HCT116 (cell line): Measurements from ENCODE around the gene CX3CR1. TPM values are rescaled to one million over a fixed set of nuclear protein-coding genes. Genes with fewer than 3 reads are reported as not detected.

Experiments used
- ATAC-seq: fragments of 200-7000 bp; cut with Tn5 transposase; 2 replicates; pipeline ENCODE4 v1.9.1; 2020; ENCODE audit warnings: mild to moderate bottlenecking, moderate library complexity
- BruUV-seq: library from RNA; stranded (reverse); fragments of 400-500 nt; replicated peaks from 2 replicates; lab custom pipeline; 2021; lab: Mats Ljungman, UMichigan
- CTCF ChIA-PET: fragments of 300-600 bp; sonication (Branson Sonifier 250); formaldehyde crosslinking; loops from one replicate; lab custom pipeline; 2021; ENCODE audit warnings: antibody characterized with exemption; lab: Charles Lee
- POLR2A ChIA-PET: fragments of 300-600, 350-600 bp; sonication (Branson Sonifier 250); formaldehyde crosslinking; loops from one replicate; lab custom pipeline; 2021; ENCODE audit warnings: antibody characterized with exemption; lab: Charles Lee
- RAD21 ChIA-PET, 2 experiments: fragments of 300-600 bp; sonication (Branson Sonifier 250); formaldehyde crosslinking; loops; one replicate each; lab custom pipeline; 2023; ENCODE audit warnings: low total read pairs in 2 of 2; ENCODE audit not compliant: uncharacterized antibody in 2 of 2, unreplicated experiment in 2 of 2, low non-redundant PET in 1 of 2; lab: Charles Lee
- DNase-seq: peaks from one replicate; pipeline ENCODE4 v3.0.0-alpha.2; 2010; ENCODE audit warnings: low read depth, low spot score
- H2AFZ ChIP-seq: fragments of 200-600 bp; shearing (Covaris generic), sonication (generic); 2 replicates; pipeline ENCODE4 v1.6.1; 2017; ENCODE audit warnings: low read depth, mixed run types, mixed read lengths, antibody characterized with exemption, low read length; ENCODE audit not compliant: poor library complexity, severe bottlenecking
- H3K27ac ChIP-seq: 2 replicates; pipeline ENCODE4 v1.5.1; 2012; ENCODE audit warnings: low read depth, low read length
- H3K27me3 ChIP-seq: fragments of 200-600 bp; sonication (generic); 2 replicates; pipeline ENCODE4 v1.6.1; 2016; ENCODE audit warnings: mixed run types, low read length, mixed read lengths; ENCODE audit not compliant: insufficient read depth
- H3K36me3 ChIP-seq, 2 experiments: fragments of 200-500 bp in 1 of 2; fragments of 200-600 bp in 1 of 2; sonication (Bioruptor generic) in 1 of 2; sonication (generic) in 1 of 2; 2 replicates each; pipeline versions ENCODE4 v1.5.1 to v1.6.1; 2014 to 2016; ENCODE audit warnings: low read length in 2 of 2, inconsistent platforms in 1 of 2, mixed read lengths in 1 of 2, mixed run types in 1 of 2; ENCODE audit not compliant: insufficient read depth in 2 of 2, control insufficient read depth in 1 of 2
- H3K4me1 ChIP-seq, 2 experiments: fragments of 200-600 bp in 1 of 2; sonication (generic) in 1 of 2; 2 replicates each; pipeline versions ENCODE4 v1.5.1 to v1.6.1; 2012 to 2017; ENCODE audit warnings: low read length in 2 of 2, inconsistent platforms in 1 of 2, mild to moderate bottlenecking in 1 of 2, mixed read lengths in 1 of 2, mixed run types in 1 of 2, moderate library complexity in 1 of 2; ENCODE audit not compliant: insufficient read depth in 2 of 2, control insufficient read depth in 1 of 2
- H3K4me2 ChIP-seq: fragments of 200-600 bp; sonication (generic); 2 replicates; pipeline ENCODE4 v1.6.1; 2017; ENCODE audit warnings: mixed run types, low read length, mixed read lengths
- H3K4me3 ChIP-seq, 2 experiments: fragments of 200-600 bp in 1 of 2; sonication (generic) in 1 of 2; replicated peaks in 1 of 2; 2 replicates each; pipeline ENCODE4 v1.5.1; 2011 to 2016; ENCODE audit warnings: low read length in 2 of 2, control low read depth in 1 of 2, low read depth in 1 of 2, mild to moderate bottlenecking in 1 of 2, mixed read lengths in 1 of 2, mixed run types in 1 of 2
- H3K79me2 ChIP-seq: fragments of 200-600 bp; sonication (generic); 2 replicates; pipeline ENCODE4 v1.6.1; 2017; ENCODE audit warnings: mild to moderate bottlenecking, mixed run types, low read length, moderate library complexity, mixed read lengths; ENCODE audit not compliant: insufficient read depth
- H3K9ac ChIP-seq: fragments of 200-600 bp; sonication (generic); 2 replicates; pipeline ENCODE4 v1.6.1; 2016; ENCODE audit warnings: low read length, mixed read lengths
- H3K9me2 ChIP-seq: fragments of 200-600 bp; sonication (generic), shearing (Covaris generic); 2 replicates; pipeline ENCODE4 v1.6.1; 2017; ENCODE audit warnings: mixed run types, mild to moderate bottlenecking, moderate library complexity; ENCODE audit not compliant: insufficient read depth
- H3K9me3 ChIP-seq, 2 experiments: fragments of 200-500 bp in 1 of 2; fragments of 200-600 bp in 1 of 2; sonication (Bioruptor generic) in 1 of 2; sonication (generic) in 1 of 2; 2 replicates each; pipeline ENCODE4 v1.6.1; 2014 to 2017; ENCODE audit warnings: low read length in 2 of 2, mixed read lengths in 2 of 2, inconsistent platforms in 1 of 2, low read depth in 1 of 2, mild to moderate bottlenecking in 1 of 2, mixed run types in 1 of 2, moderate library complexity in 1 of 2; ENCODE audit not compliant: control insufficient read depth in 1 of 2, insufficient read depth in 1 of 2
- H4K20me1 ChIP-seq: fragments of 200-600 bp; sonication (generic), shearing (Covaris generic); 2 replicates; pipeline ENCODE4 v1.6.1; 2017; ENCODE audit warnings: mixed run types, mild to moderate bottlenecking, moderate library complexity; ENCODE audit not compliant: insufficient read depth
- EGR1 ChIP-seq: IDR thresholded peaks from 2 replicates; pipeline ENCODE4 v1.6.1; 2012; ENCODE audit warnings: low read depth
- POLR2A ChIP-seq: IDR thresholded peaks from 2 replicates; pipeline ENCODE4 v1.7.0; 2011; ENCODE audit warnings: borderline replicate concordance; ENCODE audit not compliant: insufficient read depth, insufficient read length; ENCODE audit errors: extremely low read depth
- RAD21 ChIP-seq: IDR thresholded peaks from 2 replicates; pipeline ENCODE4 v1.6.1; 2012; ENCODE audit warnings: low read depth, mild to moderate bottlenecking
- TCF7L2 ChIP-seq: IDR thresholded peaks from 2 replicates; pipeline ENCODE4 v1.7.0; 2011; ENCODE audit warnings: borderline replicate concordance, inconsistent platforms; ENCODE audit not compliant: insufficient read depth, insufficient read length; ENCODE audit errors: extremely low read depth
- YY1 ChIP-seq: IDR thresholded peaks from 2 replicates; pipeline ENCODE4 v1.6.1; 2011; ENCODE audit warnings: low read length, low read depth, moderate library complexity, mild to moderate bottlenecking; ENCODE audit not compliant: insufficient replicate concordance; ENCODE audit errors: extremely low read depth
- intact Hi-C: fragments of 100-400 bp; cut with micrococcal nuclease; formaldehyde crosslinking; loops from 2 replicates; pipeline ENCODE4 v1.10.0; 2022
- total RNA-seq: library from RNA; stranded (reverse); gene quantifications from one replicate; pipeline ENCODE4 v1.2.1, GENCODE V29; 2021; ENCODE audit not compliant: unreplicated experiment
- TF ChIP-seq, protein P1 (sequence below), 3 experiments: fragments of 200-600 bp in 1 of 3; sonication (generic) in 1 of 3; IDR thresholded peaks in 2 of 3; conservative IDR thresholded peaks in 1 of 3; 2 replicates each; pipeline ENCODE4 v1.5.1; 2012 to 2017; ENCODE audit warnings: low read depth in 2 of 3, low read length in 2 of 3, antibody characterized with exemption in 1 of 3, borderline replicate concordance in 1 of 3, control low read depth in 1 of 3, mild to moderate bottlenecking in 1 of 3, mixed read lengths in 1 of 3, mixed run types in 1 of 3, moderate library complexity in 1 of 3; ENCODE audit not compliant: insufficient read depth in 1 of 3
- TF ChIP-seq, protein P2 (sequence below): IDR thresholded peaks from 2 replicates; pipeline ENCODE4 v1.6.1; 2012

CX3CR1 gene
- total RNA-seq, 1 experiment from 2014 or later: 0.10 TPM

DNA sequence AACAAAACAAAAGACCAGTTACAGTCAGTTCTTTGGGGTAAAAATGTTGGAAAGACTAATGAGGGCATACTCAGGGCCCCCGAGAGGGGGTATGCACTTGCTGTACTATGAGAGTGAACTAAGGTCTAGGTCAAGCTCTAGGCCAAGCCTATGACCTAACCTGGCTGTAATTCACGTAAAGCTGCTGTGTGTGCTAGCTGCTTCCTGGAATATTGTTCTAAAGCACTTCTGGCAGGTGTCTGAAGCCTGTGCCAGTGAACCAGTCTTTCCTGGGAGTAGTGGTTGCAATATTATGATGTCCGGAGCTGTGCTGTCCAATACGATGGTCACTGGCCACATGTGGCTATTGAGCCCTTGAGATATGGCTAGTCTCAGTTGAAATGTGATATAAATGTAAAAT, 13.1 kb upstream of the CX3CR1 start:
- no TSS peak for BruUV-seq
- POLR2A ChIA-PET: no interaction called here
- no peak overlapping the region for H3K27ac ChIP-seq
- no peak overlapping the region for H2AFZ ChIP-seq
- H3K79me2 ChIP-seq: no peaks in the 10 kb centered on the region
- H3K36me3 ChIP-seq: no peaks in the 10 kb centered on the region
- no peak overlapping the region for H3K9ac ChIP-seq
- H3K9me3 ChIP-seq: no peaks in the 10 kb centered on the region
- RAD21 ChIA-PET: no interaction called here
- H3K27me3 ChIP-seq: no peaks in the 10 kb centered on the region
- TF ChIP-seq TCF7L2 (no peak), EGR1 (no peak), POLR2A (no peak)
- TF ChIP-seq, protein P1, sequence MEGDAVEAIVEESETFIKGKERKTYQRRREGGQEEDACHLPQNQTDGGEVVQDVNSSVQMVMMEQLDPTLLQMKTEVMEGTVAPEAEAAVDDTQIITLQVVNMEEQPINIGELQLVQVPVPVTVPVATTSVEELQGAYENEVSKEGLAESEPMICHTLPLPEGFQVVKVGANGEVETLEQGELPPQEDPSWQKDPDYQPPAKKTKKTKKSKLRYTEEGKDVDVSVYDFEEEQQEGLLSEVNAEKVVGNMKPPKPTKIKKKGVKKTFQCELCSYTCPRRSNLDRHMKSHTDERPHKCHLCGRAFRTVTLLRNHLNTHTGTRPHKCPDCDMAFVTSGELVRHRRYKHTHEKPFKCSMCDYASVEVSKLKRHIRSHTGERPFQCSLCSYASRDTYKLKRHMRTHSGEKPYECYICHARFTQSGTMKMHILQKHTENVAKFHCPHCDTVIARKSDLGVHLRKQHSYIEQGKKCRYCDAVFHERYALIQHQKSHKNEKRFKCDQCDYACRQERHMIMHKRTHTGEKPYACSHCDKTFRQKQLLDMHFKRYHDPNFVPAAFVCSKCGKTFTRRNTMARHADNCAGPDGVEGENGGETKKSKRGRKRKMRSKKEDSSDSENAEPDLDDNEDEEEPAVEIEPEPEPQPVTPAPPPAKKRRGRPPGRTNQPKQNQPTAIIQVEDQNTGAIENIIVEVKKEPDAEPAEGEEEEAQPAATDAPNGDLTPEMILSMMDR (IDR thresholded peaks at IDR 0.05 in 2 of 3, conservative IDR thresholded peaks at IDR 0.05 in 1 of 3; ENCODE audit: borderline replicate concordance in 1 of 3, insufficient read depth in 1 of 3, low read depth in 2 of 3, low read length in 2 of 3): no peak
- TF ChIP-seq, all 23 proteins: peak for 0
- intact Hi-C loops: loop anchor here (2.0 to 5.0 kb wide), 2 partner anchors 86 to 241 kb away; partner anchors contain the start of genes SCN11A and WDR48
- Histone ChIP-seq H3K4me2 (no peak overlapping the region), H3K4me3 (no peak overlapping the region), H4K20me1 (no peaks in the 10 kb centered on the region), H3K4me1 (peaks cover 0 to 7% of the 10 kb centered on the region in 2 experiments; a peak in 1 of 4 replicates), H3K9me2 (no peaks in the 10 kb centered on the region)
- DNase-seq: no peak
- CTCF ChIA-PET: interaction anchor here (1.7 to 8.2 kb wide), 4 partner anchors 85 to 293 kb away, joined by 7 to 184 read pairs (median 14); no protein-coding TSS in a partner anchor
- ATAC-seq: no peak

DNA sequence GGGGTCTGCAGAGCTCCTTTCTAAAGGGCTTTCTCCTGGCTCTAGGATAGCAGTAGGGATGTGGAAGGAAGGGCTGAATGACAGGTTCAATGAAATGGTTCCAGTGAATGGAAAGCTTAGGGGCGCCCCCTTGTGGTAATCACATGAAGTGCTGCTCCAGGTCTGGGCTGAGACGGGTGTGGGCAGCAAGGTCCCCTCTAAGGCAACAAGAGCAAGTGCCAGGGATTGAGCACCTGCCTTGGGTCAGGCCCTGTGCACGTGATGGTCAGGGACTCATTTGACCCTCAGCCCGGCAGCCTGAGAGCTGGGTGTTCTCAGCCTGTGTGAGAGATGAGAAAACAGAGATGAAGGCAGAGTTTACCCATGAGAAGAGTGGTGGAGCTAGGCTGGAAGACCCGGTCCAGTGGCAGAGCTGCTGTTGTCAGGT, 12.1 kb upstream of the CX3CR1 start:
- peak; percentile 44 for DNase-seq
- H3K36me3 ChIP-seq: no peaks in the 10 kb centered on the region
- no peaks in the 10 kb centered on the region for H3K79me2 ChIP-seq
- no peak overlapping the region for H3K27ac ChIP-seq
- H3K9me3 ChIP-seq: no peaks in the 10 kb centered on the region
- H3K9ac ChIP-seq: no peak overlapping the region
- H3K4me2 ChIP-seq: no peak overlapping the region
- no peaks in the 10 kb centered on the region for H3K27me3 ChIP-seq
- peak; percentile 79 for ATAC-seq
- CTCF ChIA-PET: interaction anchor here (1.1 to 8.2 kb wide), 16 partner anchors 12 to 292 kb away, joined by 3 to 184 read pairs (median 4); partner anchors contain the start of genes CX3CR1, GORASP1 and TTC21A
- no peaks in the 10 kb centered on the region for H4K20me1 ChIP-seq
- POLR2A ChIA-PET: no interaction called here
- TF ChIP-seq YY1 (peak; percentile 39), RAD21 (peak; percentile 75)
- TF ChIP-seq, protein P1 (IDR thresholded peaks at IDR 0.05 in 2 of 3, conservative IDR thresholded peaks at IDR 0.05 in 1 of 3; ENCODE audit: borderline replicate concordance in 1 of 3, insufficient read depth in 1 of 3, low read depth in 2 of 3, low read length in 2 of 3): peak; percentile 75 to 95 (median 93)
- TF ChIP-seq, protein P2, sequence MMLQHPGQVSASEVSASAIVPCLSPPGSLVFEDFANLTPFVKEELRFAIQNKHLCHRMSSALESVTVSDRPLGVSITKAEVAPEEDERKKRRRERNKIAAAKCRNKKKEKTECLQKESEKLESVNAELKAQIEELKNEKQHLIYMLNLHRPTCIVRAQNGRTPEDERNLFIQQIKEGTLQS: no peak
- no peaks in the 10 kb centered on the region for H3K9me2 ChIP-seq
- H2AFZ ChIP-seq: peak overlapping the region; percentile 57
- no TSS peak for BruUV-seq
- no peak overlapping the region for H3K4me3 ChIP-seq
- intact Hi-C loops: loop anchor here (2.0 to 5.0 kb wide), 2 partner anchors 87 to 240 kb away; partner anchors contain the start of genes SCN11A and WDR48
- peaks cover 0 to 7% of the 10 kb centered on the region in 2 experiments; a peak in 1 of 4 replicates for H3K4me1 ChIP-seq
- RAD21 ChIA-PET: interaction anchor here (1.1 to 1.3 kb wide), 2 partner anchors 86 to 292 kb away, joined by 3 read pairs; no protein-coding TSS in a partner anchor
